PC-9 (cell line): ENCODE data around the gene TBCK. TPM values are rescaled to one million over a fixed set of nuclear protein-coding genes. Genes with fewer than 3 reads are reported as not detected.

Experiments
- BruUV-seq: library from RNA; stranded (reverse); fragments of 400-500 nt; replicated peaks from 2 replicates; lab custom pipeline; 2021; lab: Mats Ljungman, UMichigan
- CTCF ChIA-PET: fragments of 300-600 bp; sonication (Branson Sonifier 250); formaldehyde crosslinking; loops from one replicate; lab custom pipeline; 2022; ENCODE audit warnings: antibody characterized with exemption; lab: Charles Lee
- POLR2A ChIA-PET: fragments of 300-600 bp; sonication (Branson Sonifier 250); formaldehyde crosslinking; loops from one replicate; lab custom pipeline; 2022; ENCODE audit warnings: antibody characterized with exemption; ENCODE audit not compliant: unreplicated experiment; lab: Charles Lee
- DNase-seq, 2 experiments: peaks; one replicate each; pipeline versions ENCODE4 v3.0.0 to v3.0.0-alpha.2; 2015 to 2022; ENCODE audit warnings: mixed read lengths in 1 of 2
- H2AFZ ChIP-seq: fragments of 200-600 bp; sonication (generic); 2 replicates; pipeline ENCODE4 v1.8.1; 2017; ENCODE audit warnings: antibody characterized with exemption
- H3F3A ChIP-seq: fragments of 200-600 bp; sonication (generic); 2 replicates; pipeline ENCODE4 v1.8.1; 2017; ENCODE audit warnings: antibody characterized with exemption, mild to moderate bottlenecking, low read depth; ENCODE audit not compliant: insufficient read depth
- H3K27ac ChIP-seq: fragments of 200-600 bp; sonication (generic); 2 replicates; pipeline ENCODE4 v1.6.1; 2016; ENCODE audit warnings: mixed run types
- H3K27me3 ChIP-seq: fragments of 200-600 bp; sonication (generic); 2 replicates; pipeline ENCODE4 v1.6.1; 2016; ENCODE audit warnings: low read depth, mixed run types; ENCODE audit not compliant: insufficient read depth
- H3K36me3 ChIP-seq: fragments of 200-600 bp; sonication (generic); 2 replicates; pipeline ENCODE4 v1.6.1; 2016; ENCODE audit warnings: low read depth, mixed run types
- H3K4me1 ChIP-seq: fragments of 200-600 bp; sonication (generic); replicated peaks from 2 replicates; pipeline ENCODE4 v1.6.1; 2016; ENCODE audit warnings: mixed run types; ENCODE audit not compliant: insufficient read depth
- H3K4me2 ChIP-seq: fragments of 200-600 bp; sonication (generic); 2 replicates; pipeline ENCODE4 v1.6.1; 2017; ENCODE audit warnings: mixed run types
- H3K4me3 ChIP-seq: fragments of 200-600 bp; sonication (generic); 2 replicates; pipeline ENCODE4 v1.6.1; 2016; ENCODE audit warnings: mixed run types
- H3K79me2 ChIP-seq: fragments of 200-600 bp; sonication (generic); 2 replicates; pipeline ENCODE4 v1.6.1; 2017; ENCODE audit warnings: low read depth, mixed run types
- H3K9me2 ChIP-seq: fragments of 200-600 bp; sonication (generic); 2 replicates; pipeline ENCODE4 v1.8.1; 2017; ENCODE audit warnings: mild to moderate bottlenecking; ENCODE audit not compliant: insufficient read depth
- H3K9me3 ChIP-seq: fragments of 200-600 bp; sonication (generic); 2 replicates; pipeline ENCODE4 v1.8.1; 2016; ENCODE audit warnings: low read depth; ENCODE audit not compliant: insufficient read depth
- H4K20me1 ChIP-seq: fragments of 200-600 bp; sonication (generic); 2 replicates; pipeline ENCODE4 v1.8.1; 2017; ENCODE audit not compliant: insufficient read depth
- EZH2 ChIP-seq: fragments of 200-600 bp; sonication (generic); IDR thresholded peaks from 2 replicates; pipeline ENCODE4 v1.8.0; 2017; ENCODE audit warnings: antibody characterized with exemption, low read depth
- intact Hi-C: fragments of 100-400 bp; cut with micrococcal nuclease; formaldehyde crosslinking; loops from one replicate; pipeline ENCODE4 v1.10.0; 2022; ENCODE audit not compliant: unreplicated experiment
- total RNA-seq: library from RNA; stranded (reverse); gene quantifications from 2 replicates; pipeline ENCODE4 v1.2.3, GENCODE V29; 2021
- TF ChIP-seq, protein P1 (sequence below): fragments of 200-600 bp; sonication (generic); conservative IDR thresholded peaks from 2 replicates; pipeline ENCODE4 v1.6.1; 2017; ENCODE audit warnings: mixed run types, antibody characterized with exemption, mild to moderate bottlenecking, moderate library complexity

Gene TBCK
- total RNA-seq, 1 experiment from 2014 or later = 18.7 TPM

DNA sequence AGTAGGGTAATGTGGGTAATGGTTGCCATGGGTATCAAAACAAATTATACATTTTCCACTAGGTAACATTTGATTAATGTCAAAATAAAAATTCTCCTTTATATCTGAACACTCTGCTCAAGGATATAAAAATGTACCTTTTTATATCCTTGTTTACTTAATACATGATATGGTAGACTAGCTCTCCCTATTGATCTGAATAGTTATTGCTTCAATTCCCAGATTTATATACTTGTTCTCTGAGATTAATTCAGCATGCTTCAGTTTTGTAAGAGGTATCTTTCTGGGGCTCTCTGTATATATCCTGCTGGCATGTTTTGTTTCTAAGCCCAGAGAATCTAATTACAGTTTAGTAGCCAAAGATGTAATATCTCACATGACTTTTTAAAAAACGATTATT, 251.0 kb downstream of the TBCK start:
- DNase-seq = no peak
- Histone ChIP-seq H3K9me3 (no peaks in the 10 kb centered on the region), H3K27ac (no peak overlapping the region), H2AFZ (no peak overlapping the region), H3K27me3 (no peaks in the 10 kb centered on the region), H3K79me2 (no peaks in the 10 kb centered on the region), H3F3A (no peaks in the 10 kb centered on the region), H4K20me1 (no peaks in the 10 kb centered on the region), H3K4me1 (peaks cover 15% of the 10 kb centered on the region), H3K4me3 (no peak overlapping the region), H3K36me3 (no peaks in the 10 kb centered on the region), H3K9me2 (no peaks in the 10 kb centered on the region), H3K4me2 (no peak overlapping the region)
- TF ChIP-seq EZH2 = no peak
- TF ChIP-seq, protein P1, sequence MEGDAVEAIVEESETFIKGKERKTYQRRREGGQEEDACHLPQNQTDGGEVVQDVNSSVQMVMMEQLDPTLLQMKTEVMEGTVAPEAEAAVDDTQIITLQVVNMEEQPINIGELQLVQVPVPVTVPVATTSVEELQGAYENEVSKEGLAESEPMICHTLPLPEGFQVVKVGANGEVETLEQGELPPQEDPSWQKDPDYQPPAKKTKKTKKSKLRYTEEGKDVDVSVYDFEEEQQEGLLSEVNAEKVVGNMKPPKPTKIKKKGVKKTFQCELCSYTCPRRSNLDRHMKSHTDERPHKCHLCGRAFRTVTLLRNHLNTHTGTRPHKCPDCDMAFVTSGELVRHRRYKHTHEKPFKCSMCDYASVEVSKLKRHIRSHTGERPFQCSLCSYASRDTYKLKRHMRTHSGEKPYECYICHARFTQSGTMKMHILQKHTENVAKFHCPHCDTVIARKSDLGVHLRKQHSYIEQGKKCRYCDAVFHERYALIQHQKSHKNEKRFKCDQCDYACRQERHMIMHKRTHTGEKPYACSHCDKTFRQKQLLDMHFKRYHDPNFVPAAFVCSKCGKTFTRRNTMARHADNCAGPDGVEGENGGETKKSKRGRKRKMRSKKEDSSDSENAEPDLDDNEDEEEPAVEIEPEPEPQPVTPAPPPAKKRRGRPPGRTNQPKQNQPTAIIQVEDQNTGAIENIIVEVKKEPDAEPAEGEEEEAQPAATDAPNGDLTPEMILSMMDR = no peak
- CTCF ChIA-PET = no interaction called here
- POLR2A ChIA-PET = no interaction called here
- BruUV-seq = no TSS peak
- intact Hi-C loops = no loop called here

DNA sequence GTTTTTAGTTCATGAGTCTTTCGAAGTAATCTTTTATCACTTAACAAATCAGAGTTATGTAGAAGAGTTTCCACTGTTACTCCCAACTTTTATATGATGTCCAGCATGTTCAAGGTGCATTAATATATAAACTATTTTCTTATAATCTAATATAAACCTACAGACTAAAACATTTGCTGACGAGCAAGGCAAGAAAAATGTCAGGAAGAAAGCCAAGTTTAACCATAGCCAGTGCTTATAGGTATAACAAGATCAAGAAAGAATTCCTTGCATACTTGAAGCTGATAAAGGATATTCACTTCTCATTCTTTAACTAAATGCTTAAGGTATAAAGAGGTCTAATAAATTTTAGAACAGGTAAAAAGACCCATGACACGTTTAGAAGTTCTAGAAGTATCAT, 253.0 kb downstream of the TBCK start:
- no peaks in the 10 kb centered on the region for H4K20me1 ChIP-seq
- no TSS peak for BruUV-seq
- no peaks in the 10 kb centered on the region for H3F3A ChIP-seq
- H3K36me3 ChIP-seq = no peaks in the 10 kb centered on the region
- ChIA-PET CTCF (no interaction called here), POLR2A (interaction anchor here (0.5 kb wide), 1 partner anchor 154 kb away, joined by 4 read pairs; no protein-coding TSS in a partner anchor)
- no peaks in the 10 kb centered on the region for H3K9me2 ChIP-seq
- TF ChIP-seq, protein P1 = no peak
- TF ChIP-seq EZH2 = no peak
- no peak overlapping the region for H3K4me2 ChIP-seq
- H3K27ac ChIP-seq = 0 out of 2 replicates have a peak overlapping the region, but pooled peaks have one; percentile 26
- H3K4me1 ChIP-seq = peaks cover 15% of the 10 kb centered on the region
- H3K9me3 ChIP-seq = no peaks in the 10 kb centered on the region
- intact Hi-C loops = no loop called here
- H3K27me3 ChIP-seq = no peaks in the 10 kb centered on the region
- H3K4me3 ChIP-seq = no peak overlapping the region
- H2AFZ ChIP-seq = no peak overlapping the region
- peak in 1 of 2 experiments; percentile 61 for DNase-seq
- H3K79me2 ChIP-seq = no peaks in the 10 kb centered on the region

DNA sequence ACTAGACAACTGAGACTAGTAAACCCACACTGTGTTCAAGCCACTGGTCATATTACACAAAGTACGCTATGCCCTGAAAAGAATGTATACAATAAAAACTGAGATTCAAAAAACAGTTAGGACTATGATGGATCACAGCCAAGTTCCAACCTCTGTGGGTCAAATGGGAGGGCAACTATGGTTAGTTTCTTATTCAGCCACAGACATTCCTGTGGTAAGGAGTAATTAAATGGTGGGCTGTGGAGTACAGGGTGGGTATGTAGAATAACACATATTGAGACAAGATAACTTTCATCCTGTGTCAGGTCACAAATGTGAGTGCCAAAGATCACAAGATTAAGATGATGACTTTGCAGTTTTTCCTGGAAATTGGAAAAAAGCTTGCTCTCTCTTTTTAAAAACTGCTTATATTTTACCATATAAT, 253.5 kb downstream of the TBCK start:
- CTCF ChIA-PET = no interaction called here
- Histone ChIP-seq H3K36me3 (no peaks in the 10 kb centered on the region), H3K9me3 (no peaks in the 10 kb centered on the region), H3K4me2 (no peak overlapping the region; the same call in 1 of the 2 replicates), H4K20me1 (no peaks in the 10 kb centered on the region), H3F3A (no peaks in the 10 kb centered on the region), H3K27ac (0 out of 2 replicates have a peak overlapping the region, but pooled peaks have one; percentile 26), H3K9me2 (no peaks in the 10 kb centered on the region), H3K4me1 (peaks cover 15% of the 10 kb centered on the region), H3K79me2 (no peaks in the 10 kb centered on the region), H3K27me3 (no peaks in the 10 kb centered on the region), H3K4me3 (no peak overlapping the region), H2AFZ (no peak overlapping the region)
- POLR2A ChIA-PET = no interaction called here
- DNase-seq = peak in 1 of 2 experiments; percentile 31
- no peak for TF ChIP-seq EZH2
- TF ChIP-seq, protein P1 = no peak
- BruUV-seq = no TSS peak
- intact Hi-C loops = loop anchor here (1.0 kb wide), 1 partner anchor 96 kb away; no protein-coding TSS in a partner anchor
